HG03439 (cell line): ENCODE results near the gene TBC1D14.

Experiments
- ATAC-seq: cut with Tn5 transposase; IDR thresholded peaks from one replicate; pipeline ENCODE4 v1.9.1; 2021; ENCODE audit warnings: mild to moderate bottlenecking, moderate library complexity; ENCODE audit not compliant: unreplicated experiment

The TBC1D14 gene

DNA sequence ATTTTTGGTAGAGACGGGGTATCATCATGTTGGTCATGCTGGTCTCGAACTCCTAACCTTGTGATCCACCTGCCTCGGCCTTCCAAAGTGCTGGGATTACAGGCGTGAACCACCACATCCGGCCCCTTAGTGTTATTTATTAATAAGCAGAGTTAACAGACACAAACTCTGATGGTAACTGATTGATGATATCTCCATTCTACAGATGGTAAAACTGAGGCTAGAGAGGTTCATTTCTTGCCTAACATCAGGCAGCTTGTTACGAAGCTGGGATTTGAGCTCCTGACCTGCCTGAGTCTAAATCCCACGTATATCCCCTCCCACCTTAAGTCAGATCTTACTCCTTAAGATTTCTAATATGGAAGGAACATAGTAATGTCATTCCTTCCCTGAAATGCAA, 36.9 kb downstream of the TBC1D14 start:
- no peak for ATAC-seq

DNA sequence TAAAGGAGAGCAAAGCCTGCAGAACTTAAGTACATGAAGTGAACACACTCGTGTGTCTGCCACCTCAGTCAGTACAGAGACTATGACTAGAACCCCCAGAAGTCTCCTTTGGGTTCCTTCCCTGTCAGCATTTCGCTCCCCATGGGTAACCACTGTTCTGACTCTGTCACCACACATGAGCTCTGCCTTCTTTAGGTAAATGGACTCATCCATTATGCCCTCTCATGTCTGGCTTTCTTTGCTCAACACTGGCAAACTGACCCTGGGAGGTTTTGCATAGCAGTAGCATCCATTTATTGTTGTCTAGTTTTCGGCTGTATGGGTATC, 38.5 kb downstream of the TBC1D14 start:
- no peak for ATAC-seq

DNA sequence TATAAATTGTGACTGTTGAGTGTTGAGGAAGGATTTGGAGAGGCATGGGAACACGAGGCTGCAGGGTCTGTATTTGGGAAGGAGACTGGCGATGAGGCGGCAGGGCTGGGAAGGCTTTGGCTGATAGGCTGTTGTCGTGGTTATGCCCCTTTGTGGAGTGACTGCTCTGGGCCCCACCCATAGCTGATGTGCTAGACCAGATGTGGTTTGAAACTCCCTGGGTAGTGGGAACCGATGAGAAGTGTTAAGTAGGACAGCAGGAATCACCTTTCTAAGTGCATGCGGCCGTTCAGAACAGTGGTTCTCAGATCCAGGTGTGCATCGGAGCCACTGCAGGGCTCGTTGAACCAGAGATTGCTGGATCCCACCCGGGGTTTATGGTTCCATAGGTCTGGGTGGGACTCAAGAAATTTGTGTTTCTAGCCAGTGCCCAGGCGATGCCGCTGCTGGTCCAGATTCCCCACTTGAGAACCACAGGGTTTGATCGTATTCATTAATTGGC, 42.3 kb downstream of the TBC1D14 start:
- ATAC-seq: no peak

DNA sequence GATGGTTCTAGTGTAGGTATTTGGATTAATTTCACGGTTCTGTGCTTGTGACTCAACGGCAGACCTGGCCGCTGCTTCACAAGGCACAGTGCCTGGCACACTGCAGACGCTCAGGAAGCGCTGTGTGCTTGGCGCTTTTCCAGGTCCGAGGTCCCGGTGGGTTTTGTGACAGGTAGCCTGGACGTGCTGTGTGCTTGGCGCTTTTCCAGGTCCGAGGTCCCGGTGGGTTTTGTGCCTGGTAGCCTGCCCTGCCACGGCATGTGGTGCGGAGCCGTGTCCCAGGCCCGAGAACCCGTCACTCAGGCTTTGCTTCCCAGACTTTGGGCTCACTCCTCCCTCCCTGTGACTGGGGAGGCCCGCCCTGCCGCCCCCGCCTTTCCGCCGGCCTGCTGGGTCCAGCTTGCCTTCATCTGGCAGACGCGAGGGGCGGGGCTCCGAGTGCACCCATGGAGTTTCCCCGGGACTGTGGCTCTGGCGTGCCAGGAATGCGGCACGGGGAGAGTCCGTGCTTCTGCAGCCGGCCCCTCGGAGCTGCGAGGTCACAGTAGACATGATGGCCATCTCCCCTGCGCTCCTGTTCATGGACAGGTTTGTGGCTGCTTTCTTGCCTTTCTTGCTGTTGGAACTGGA, 44.2 kb downstream of the TBC1D14 start:
- no peak for ATAC-seq

DNA sequence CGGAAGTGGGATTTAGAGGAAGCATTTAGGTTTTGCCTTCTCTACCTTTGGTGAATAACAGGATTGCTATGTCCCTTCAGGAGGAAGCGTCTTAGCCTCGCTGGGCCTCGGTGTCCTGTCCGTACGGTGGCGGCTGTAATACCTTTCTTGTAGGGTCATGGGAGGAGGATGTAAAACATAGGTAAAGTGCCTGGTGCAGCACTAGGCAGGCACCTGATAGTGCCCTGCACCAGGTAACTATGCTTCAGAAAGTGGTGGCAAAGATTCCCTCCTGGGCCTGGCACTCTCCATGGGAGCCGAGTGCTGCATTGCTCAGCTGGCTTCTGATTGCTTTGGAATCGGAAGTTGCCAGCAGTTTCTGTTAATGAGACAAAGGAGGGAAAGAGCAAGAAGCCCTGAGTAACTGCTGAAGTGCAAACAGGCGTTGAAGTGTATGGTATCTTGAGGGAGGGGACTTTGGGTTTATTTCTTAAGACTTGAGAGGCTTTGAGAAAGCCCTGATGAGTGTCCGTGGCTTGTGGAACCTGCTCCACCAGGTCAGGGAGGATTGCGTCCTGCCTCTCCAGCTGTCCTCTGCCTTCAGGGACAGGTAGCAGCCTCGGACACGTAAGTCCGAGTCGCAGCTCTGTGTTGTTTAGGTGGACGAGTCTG, 45.8 kb downstream of the TBC1D14 start:
- no peak for ATAC-seq

DNA sequence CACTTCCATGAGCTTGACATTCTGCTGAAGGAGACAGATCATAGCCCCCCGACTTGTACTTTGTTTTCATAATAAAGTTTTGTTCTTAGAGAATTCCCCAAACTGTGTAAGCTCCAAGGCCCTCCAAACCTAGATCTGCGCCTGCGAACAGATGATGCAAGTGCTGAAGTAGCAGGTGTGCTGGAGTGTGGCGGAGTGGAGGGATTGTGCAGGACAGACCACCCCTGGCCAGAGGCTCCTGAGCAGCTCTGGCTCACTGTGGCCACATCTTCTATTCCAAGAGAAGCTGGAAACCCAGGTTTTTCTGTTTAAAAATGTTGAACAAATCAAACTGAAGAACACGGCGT, 46.4 kb downstream of the TBC1D14 start:
- ATAC-seq: no peak

DNA sequence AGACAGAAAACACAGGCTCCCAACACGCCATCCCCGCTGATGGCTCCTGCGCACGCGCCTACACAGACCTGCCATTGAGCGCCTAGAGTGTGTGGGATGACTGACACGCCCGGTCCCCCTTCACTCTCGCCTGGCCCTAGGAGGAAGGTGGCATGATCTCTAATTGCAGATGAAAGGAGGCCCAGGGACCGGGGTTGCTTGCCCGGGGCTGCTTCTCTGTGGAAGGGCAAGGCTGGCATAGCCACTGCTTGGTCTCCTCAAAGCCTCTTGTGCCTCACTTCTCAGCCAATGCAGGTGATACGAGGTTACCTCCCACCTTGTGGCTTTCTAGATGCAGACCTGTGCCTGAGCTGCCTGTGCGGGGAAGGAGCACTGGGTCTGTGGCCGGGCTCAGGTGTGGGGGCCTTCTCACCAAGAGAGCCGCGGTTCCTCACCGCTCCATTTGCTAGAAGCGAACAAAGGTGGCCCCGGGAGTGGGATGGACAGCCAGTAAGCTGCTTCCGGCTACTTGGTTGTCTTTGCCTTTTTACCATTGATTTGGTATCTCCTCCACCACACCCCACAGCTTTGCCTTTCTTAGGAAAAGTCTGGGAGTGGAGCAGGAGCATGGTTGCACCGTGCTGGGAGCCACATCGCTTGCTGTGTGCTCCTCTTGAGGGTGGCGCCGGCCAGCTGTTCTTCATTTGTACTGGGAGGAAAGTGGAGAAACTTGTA, 47.0 kb downstream of the TBC1D14 start:
- ATAC-seq: no peak

DNA sequence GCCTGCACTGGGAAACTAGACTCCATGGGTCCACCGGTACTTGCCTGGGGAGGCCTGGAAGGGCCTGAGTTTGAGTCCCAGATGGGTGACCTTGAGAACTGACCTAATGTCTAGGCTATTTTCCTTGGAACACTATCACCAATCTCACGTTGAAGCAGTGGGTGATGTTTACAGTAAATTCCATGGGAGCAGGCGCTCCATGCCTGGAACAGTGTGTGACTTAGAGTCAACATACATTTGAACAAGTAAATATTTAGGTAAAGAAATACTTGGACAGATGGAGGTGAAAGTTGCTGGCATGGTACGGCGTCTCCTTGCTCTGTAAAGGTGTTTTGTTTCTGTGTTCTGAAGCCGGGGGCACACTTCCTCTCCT, 47.5 kb downstream of the TBC1D14 start:
- ATAC-seq: no peak

DNA sequence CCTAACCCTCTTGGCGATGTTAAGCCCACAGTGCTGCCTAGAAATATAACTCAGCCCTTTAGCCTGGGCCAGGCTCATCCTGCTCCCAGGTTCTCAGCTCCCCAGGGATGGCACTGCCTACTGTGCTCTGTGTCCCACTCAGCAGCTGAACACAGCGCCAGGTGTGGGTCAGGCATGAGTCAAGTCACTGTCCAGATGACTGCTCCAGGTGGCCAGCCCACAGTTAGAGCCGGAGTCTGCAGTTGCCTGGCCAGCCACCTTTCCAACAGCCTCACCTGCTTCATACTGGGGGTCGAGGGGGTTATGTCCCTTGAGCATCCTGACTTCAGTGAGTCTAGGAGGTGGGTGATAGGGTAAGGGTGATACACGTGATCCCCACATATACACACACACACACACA, 48.4 kb downstream of the TBC1D14 start:
- ATAC-seq: no peak

DNA sequence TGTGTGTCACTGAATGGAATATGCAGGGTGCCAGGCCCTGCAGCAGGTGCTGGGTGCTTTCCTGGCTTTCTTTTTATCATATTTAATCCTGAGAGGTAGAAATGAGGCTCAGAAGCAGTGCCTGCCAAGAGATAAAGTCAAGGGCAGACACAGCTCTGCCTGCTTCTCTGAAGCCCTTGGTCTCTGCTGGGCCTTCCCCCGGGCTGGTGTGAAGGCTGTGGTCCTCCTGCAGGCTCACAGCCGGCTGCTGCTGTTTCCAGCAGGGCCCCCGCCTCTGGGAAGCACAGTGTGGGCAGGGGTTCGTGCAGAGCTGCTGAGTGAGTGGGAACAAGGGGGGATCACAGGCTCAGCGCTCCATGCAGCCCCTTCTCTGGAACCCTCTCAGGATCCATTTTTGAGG, 49.6 kb downstream of the TBC1D14 start:
- no peak for ATAC-seq

DNA sequence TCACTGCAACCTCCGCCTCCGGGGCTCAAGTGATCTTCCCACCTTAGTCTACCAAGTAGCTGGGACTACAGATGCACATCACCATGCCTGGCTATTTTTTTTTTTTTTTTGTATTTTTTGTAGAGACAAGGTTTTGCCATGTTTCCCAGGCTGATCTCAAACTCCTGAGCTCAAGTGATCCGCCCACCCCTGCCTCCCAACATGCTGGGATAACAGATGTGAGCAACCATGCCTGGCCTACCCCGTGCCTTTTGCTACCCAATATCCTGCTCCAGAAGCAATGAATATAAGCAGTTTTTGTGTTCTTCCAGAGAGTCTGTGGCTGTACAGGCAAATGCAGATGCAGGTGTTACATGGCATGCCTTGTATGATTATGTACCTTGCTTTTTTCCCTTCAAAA, 50.5 kb downstream of the TBC1D14 start:
- ATAC-seq: no peak

DNA sequence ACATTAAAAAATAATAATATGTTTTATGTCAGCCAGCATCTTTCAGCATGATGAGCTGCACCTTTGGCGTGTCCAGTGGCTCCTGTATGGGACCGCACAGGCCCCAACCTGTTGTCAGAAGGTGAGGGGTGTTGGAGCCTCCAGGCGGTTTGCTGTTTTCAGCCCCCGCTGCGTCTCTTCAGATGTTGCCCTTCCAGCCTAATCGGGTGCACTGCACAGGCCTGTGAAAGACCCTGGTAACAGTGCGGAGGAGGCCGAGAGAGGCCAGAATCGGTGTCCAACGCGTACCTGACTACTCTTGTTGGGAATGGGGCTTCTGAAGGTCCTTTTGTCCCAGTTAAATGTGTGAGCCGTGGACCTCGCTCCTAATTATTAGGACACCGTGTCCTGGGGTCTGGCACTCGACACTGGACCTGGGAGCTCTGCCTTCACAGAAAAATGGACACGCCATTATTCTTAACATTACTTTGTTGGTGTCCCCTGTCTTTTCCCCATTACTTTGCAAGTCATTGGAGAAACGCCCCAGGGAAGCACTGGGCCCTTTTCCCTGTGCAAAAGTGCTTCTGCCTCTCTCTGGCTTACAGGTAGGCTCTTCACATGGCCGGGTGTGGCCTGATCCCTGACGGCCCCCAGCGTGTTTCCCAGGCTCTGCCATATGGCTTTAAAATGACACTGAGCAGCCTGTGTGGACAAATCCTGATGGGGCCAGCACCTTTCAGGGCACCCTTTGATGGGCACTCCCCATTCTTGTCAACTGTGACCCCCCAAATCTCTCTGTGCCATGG, 51.2 kb downstream of the TBC1D14 start:
- no peak for ATAC-seq

DNA sequence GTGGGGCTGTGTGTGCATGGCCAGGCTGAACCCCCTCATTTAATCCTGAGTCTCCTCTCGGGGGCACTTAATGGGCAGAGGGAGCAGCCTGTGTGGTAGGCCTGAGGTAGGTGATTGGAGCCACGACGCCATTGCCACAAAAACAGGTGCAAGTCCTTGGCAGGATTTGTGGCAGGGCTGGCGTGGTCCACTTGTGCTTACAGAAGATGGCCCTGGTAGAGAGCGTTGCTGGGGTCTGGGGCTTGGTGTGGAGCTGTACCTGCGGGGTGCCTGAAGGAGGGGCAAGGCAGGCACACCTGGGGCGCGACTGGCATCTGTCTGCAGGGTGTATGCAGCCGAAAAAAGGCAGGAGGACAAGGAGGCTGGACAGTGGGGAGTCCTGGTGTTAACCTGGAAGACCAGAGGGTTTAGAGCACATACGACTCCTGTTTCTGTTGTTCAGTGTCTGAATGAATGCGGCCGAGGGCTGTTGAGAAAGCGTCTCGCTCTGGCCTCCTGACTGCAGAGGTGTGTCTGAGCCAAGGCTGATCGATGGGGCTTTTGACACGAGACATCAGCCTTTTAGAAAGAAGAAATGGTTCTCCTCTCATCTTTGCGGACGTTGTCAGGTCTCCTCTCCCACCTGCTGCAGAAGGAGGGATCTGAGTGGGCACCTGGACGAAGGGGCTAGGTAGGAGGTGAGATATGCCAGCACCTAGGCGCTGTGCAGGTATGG, 52.0 kb downstream of the TBC1D14 start:
- no peak for ATAC-seq

DNA sequence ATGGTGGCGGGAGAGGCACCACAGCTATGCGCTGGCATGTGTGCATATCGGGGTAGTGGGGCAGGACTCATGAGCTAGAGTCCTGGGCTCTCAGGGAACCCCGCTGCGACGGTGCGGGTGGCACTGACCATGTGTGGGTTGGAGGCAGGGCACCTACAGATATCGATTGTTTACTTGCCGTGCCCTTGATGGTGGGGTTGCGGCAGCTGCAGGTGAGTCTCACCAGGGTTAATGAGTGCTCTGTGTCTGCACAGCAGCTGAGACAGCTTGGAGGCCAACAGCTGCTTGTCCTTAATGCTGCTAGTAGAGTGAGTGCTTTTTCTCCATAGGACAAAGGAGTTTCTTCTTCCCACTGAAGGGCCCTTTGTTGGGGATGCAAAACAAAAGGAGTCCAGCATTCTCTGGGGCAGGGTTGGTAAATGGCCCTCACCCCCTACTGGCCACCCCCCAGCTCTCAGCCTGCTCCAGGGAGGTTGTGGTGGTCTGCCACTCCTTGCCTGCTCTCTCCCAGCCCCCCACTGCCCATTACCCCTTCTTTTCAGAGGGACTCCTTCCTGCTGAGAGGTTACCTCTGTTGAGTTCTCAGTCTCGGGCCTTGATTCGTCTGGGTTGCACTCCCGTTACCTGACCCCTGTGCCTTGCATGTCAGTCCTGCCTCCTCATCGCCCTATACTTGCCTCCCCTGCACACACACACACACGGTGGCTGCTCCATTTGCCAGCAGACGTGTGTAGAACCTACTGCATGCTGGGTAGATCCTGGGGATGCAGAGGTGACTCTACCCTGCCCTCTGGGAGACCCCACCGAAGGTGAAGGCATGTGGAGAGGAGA, 52.8 kb downstream of the TBC1D14 start:
- no peak for ATAC-seq

DNA sequence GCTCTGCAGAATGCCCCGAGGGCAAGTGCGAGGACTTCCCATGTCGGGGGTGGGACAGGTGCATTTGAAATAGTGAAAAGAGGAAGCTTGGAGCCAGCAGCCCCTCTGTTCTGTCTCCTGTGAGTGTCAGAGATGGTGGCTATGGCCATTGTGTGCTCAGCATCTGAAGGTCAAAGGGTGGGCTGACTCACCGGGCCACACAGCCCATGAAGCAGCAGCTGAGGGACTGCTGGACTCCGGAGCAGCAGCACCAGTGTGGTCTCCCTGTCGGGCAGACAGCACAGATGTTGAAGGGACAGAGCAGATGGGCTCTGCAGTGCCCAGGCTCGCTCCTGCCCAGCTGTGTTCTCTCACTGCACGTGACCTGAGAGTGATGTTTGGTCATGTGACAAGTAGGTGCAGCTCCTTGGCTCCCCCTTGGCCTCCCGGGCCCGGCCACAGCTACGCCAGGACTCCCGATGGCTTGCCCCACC, 53.5 kb downstream of the TBC1D14 start:
- ATAC-seq: no peak

DNA sequence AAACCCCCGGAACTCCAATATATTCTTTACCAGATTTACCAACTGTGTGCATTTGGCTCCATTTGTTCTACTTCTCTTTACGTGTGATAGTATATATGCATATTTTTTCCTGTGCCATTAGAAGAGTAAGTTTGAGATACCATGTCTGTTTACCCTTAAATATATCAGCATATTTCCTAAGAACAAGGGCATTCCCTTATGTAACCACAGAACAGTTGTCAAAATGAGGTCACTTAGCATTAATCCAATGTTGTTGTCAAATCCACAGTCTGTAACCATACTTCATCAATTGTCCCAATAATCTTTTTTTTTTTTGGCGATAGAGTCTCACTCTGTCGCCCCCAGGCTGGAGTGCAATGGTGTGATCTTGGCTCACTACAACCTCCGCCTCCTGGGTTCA, 55.2 kb downstream of the TBC1D14 start:
- no peak for ATAC-seq

DNA sequence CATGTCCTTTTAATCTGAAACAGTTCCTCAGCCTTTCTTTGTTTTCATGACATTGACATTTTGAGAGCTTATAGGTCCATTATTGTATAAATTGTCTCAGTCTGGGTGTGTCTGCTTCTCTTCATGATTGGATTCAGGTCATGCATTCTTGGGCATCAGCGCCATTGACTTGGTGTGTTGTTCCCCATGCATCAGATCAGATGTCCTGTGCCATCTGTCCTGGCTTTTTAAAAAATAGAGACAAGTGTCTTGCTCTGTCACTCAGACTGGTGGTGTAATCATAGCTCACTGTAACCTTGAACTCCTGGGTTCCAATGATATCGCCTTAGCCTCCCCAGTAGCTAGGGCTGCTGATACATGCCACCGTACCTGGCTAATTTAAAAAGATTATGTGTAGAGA, 55.7 kb downstream of the TBC1D14 start:
- ATAC-seq: no peak

DNA sequence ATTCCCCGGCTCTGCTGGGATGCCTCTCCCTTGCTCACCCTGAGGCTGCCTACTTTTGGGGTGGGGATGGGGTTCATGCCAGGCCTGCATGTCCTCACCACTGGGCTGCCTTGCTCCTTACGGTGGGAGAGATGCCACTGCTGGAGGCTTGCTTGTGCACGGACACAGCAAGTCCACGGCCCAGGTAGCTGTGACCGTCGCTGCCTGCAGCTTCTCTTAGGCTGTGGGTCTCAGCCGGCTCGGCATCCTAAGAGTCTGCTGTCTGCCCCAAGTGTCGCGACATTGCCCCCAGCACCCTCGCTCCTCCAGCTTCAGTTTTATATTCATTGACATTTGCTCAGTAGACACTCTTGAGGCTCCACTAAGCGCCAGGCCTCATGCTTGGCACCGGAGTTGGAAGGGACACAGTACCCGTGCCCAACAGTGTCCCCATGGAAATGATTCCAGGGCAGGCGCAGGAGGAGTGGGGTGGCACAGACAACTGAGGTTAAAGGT, 58.3 kb downstream of the TBC1D14 start:
- no peak for ATAC-seq

DNA sequence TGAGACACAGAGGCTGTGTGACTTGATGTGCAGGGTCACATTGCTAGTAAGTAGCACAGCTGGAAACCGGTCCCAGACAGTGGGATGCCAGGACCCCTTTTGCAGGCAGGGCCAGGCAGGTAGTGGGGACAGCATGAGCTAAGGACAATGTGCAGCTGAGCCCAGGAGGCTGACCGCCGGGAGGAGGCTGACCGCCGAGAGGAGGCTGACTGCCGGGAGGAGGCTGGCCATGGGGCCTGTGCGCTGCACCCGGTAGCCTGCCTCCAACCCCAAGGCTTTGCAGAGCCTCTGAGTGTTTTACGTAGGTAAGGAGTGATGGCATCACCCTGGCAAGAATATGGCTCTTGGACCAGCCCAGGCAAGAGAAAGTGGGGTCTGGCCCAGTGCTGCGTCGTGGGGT, 58.9 kb downstream of the TBC1D14 start:
- no peak for ATAC-seq
